NCI-H526 (cell line): Measurements from ENCODE around the gene PXDN.
"Not testable (repeated sequence)": the region's sequence is repeated elsewhere in the genome, so short reads cannot be mapped to it uniquely, and the experiment has no call there.

Experiments
- DNase-seq, 2 experiments: peaks; one replicate each; lab custom pipeline; 2025; lab: John Stamatoyannopoulos, UW

PXDN gene

GRCh38 chr2:1704631-1705556, 39.4 kb downstream of the PXDN start:
- peak in 1 of 2 experiments; percentile 22 for DNase-seq

GRCh38 chr2:1702186-1702565, 42.1 kb downstream of the PXDN start:
- DNase-seq = no peak

- peak in 1 of 2 experiments; percentile 17 for DNase-seq
These were observed 42.6 kb downstream of the PXDN start for GRCh38 chr2:1701556-1702185.

- DNase-seq = no peak
These were observed 43.3 kb downstream of the PXDN start for GRCh38 chr2:1701020-1701419.

GRCh38 chr2:1700427-1700826, 43.9 kb downstream of the PXDN start:
- not testable (repeated sequence) for DNase-seq

- DNase-seq = no peak
These were observed 45.9 kb downstream of the PXDN start for GRCh38 chr2:1698188-1698945.

GRCh38 chr2:1697601-1698000, 46.7 kb downstream of the PXDN start:
- DNase-seq = no peak

- no peak for DNase-seq
These were observed 47.8 kb downstream of the PXDN start for GRCh38 chr2:1696472-1696871.

- DNase-seq = no peak
These were observed 49.7 kb downstream of the PXDN start for GRCh38 chr2:1694371-1695271.

- DNase-seq = no peak
These were observed 50.6 kb downstream of the PXDN start for GRCh38 chr2:1693723-1694122.

GRCh38 chr2:1692342-1692741, 52.0 kb downstream of the PXDN start:
- DNase-seq = no peak

- no peak for DNase-seq
These were observed 52.9 kb downstream of the PXDN start for GRCh38 chr2:1691366-1691765.

- DNase-seq = no peak
These were observed 54.1 kb downstream of the PXDN start for GRCh38 chr2:1690056-1690775.

GRCh38 chr2:1688859-1689258, 55.5 kb downstream of the PXDN start:
- DNase-seq = no peak

- no peak for DNase-seq
These were observed 56.2 kb downstream of the PXDN start for GRCh38 chr2:1688161-1688560.

- no peak for DNase-seq
These were observed 57.1 kb downstream of the PXDN start for GRCh38 chr2:1687254-1687653.

- DNase-seq = no peak
These were observed 57.6 kb downstream of the PXDN start for GRCh38 chr2:1686784-1687105.

GRCh38 chr2:1685957-1686783, 58.1 kb downstream of the PXDN start:
- DNase-seq = no peak

GRCh38 chr2:1685078-1685956, 59.0 kb downstream of the PXDN start:
- DNase-seq = no peak
